Left ventricle myocardium inferior (tissue), 1 donor: Measurements from ENCODE around the gene CA10. TPM values are rescaled to one million over a fixed set of nuclear protein-coding genes. Genes with fewer than 3 reads are reported as not detected.

Source experiments
- DNase-seq: peaks from one replicate; pipeline ENCODE4 v3.0.0-alpha.2; 2020
- H3K27ac ChIP-seq: fragments of 200-600 bp; replicated peaks from 2 replicates; pipeline ENCODE4 v1.8.0; 2021
- H3K27me3 ChIP-seq: fragments of 200-600 bp; 2 replicates; pipeline ENCODE4 v1.8.0; 2021; ENCODE audit warnings: low read depth
- H3K36me3 ChIP-seq: fragments of 200-600 bp; 2 replicates; pipeline ENCODE4 v1.8.0; 2021
- H3K4me1 ChIP-seq: fragments of 200-600 bp; 2 replicates; pipeline ENCODE4 v1.8.0; 2021
- H3K4me3 ChIP-seq: fragments of 200-600 bp; 2 replicates; pipeline ENCODE4 v1.8.0; 2021; ENCODE audit warnings: mild to moderate bottlenecking, moderate library complexity
- H3K9me3 ChIP-seq: fragments of 200-600 bp; replicated peaks from 2 replicates; pipeline ENCODE4 v1.8.0; 2021
- CTCF ChIP-seq: fragments of 200-600 bp; IDR thresholded peaks from 2 replicates; pipeline ENCODE4 v1.8.0; 2021; ENCODE audit warnings: antibody characterized with exemption, mild to moderate bottlenecking, borderline replicate concordance
- intact Hi-C: fragments of 100-400 bp; cut with micrococcal nuclease; formaldehyde crosslinking; loops from one replicate; pipeline ENCODE4 v1.11.0; 2022
- total RNA-seq: library from RNA; stranded (reverse); fragmentation: NEBNext Ultra II Directional; extraction: Animal tissue kit (Norgen Biotek cat#: 25700); gene quantifications from one replicate; pipeline ENCODE4 v1.2.1, GENCODE V29; 2021
- donor health status: DM: no; HTN: yes; CAD: no; lungs with severe emphysema.

Gene CA10
- total RNA-seq, 1 donor from 2014 or later, result not detected

GRCh38 chr17:51700011-51700760, 458.3 kb downstream of the CA10 start:
- TF ChIP-seq CTCF, result no peak
- intact Hi-C loops, result no loop called here

GRCh38 chr17:51699303-51699702, 459.2 kb downstream of the CA10 start:
- Histone ChIP-seq H3K4me3 (no peak overlapping the region), H3K27ac (no peak overlapping the region), H3K4me1 (peaks cover 17% of the 10 kb centered on the region), H3K9me3 (peaks cover 23% of the 10 kb centered on the region), H3K27me3 (no peaks in the 10 kb centered on the region), H3K36me3 (no peaks in the 10 kb centered on the region)
- TF ChIP-seq CTCF, result no peak
- DNase-seq, result no peak
- intact Hi-C loops, result no loop called here

More at GRCh38 chr17:51700011-51700760, 458.3 kb downstream of the CA10 start:
- DNase-seq, result no peak
- Histone ChIP-seq H3K36me3 (no peaks in the 10 kb centered on the region), H3K27me3 (no peaks in the 10 kb centered on the region), H3K4me1 (peaks cover 21% of the 10 kb centered on the region), H3K4me3 (no peak overlapping the region), H3K9me3 (peaks cover 14% of the 10 kb centered on the region), H3K27ac (no peak overlapping the region)

GRCh38 chr17:51692917-51693316, 465.6 kb downstream of the CA10 start:
- Histone ChIP-seq H3K4me1 (no peaks in the 10 kb centered on the region), H3K4me3 (no peak overlapping the region), H3K27me3 (no peaks in the 10 kb centered on the region), H3K9me3 (peaks cover 46% of the 10 kb centered on the region), H3K27ac (no peak overlapping the region), H3K36me3 (no peaks in the 10 kb centered on the region)
- intact Hi-C loops, result no loop called here
- TF ChIP-seq CTCF, result no peak
- no peak for DNase-seq

- no peaks in the 10 kb centered on the region for H3K4me1 ChIP-seq
- H3K4me3 ChIP-seq, result no peak overlapping the region
- no peaks in the 10 kb centered on the region for H3K36me3 ChIP-seq
- peaks cover 14% of the 10 kb centered on the region for H3K9me3 ChIP-seq
- no peaks in the 10 kb centered on the region for H3K27me3 ChIP-seq
- no peak for TF ChIP-seq CTCF
- H3K27ac ChIP-seq, result no peak overlapping the region
- intact Hi-C loops, result no loop called here
- no peak for DNase-seq
Observed at GRCh38 chr17:51687887-51688286, 470.6 kb downstream of the CA10 start.

- no peak for TF ChIP-seq CTCF
- Histone ChIP-seq H3K4me3 (no peak overlapping the region), H3K27me3 (peaks cover 12% of the 10 kb centered on the region), H3K27ac (no peak overlapping the region), H3K36me3 (no peaks in the 10 kb centered on the region), H3K4me1 (no peaks in the 10 kb centered on the region), H3K9me3 (peaks cover 2% of the 10 kb centered on the region)
- intact Hi-C loops, result no loop called here
- DNase-seq, result no peak
Observed at GRCh38 chr17:51685287-51685909, 473.1 kb downstream of the CA10 start.
